Activated CD4-positive, alpha-beta memory T cell treated with anti-CD3 and anti-CD28 coated beads, Interleukin-2, amount 10 ng/mL, durations not matched to agents 7 days and 5 days (primary cell): ENCODE measurements around the gene GPRIN2. TPM values are rescaled to one million over a fixed set of nuclear protein-coding genes. Genes with fewer than 3 reads are reported as not detected.
"Not testable (repeated sequence)": the region's sequence is repeated elsewhere in the genome, so short reads cannot be mapped to it uniquely, and the experiment has no call there.

Source experiments
- CTCF ChIA-PET: fragments of 350-600 bp; sonication (Branson Sonifier 250); formaldehyde crosslinking; loops from one replicate; lab custom pipeline; 2021; ENCODE audit warnings: antibody characterized with exemption, inconsistent platforms; lab: Charles Lee
- POLR2A ChIA-PET: fragments of 350-600 bp; sonication (Branson Sonifier 250); formaldehyde crosslinking; loops from one replicate; lab custom pipeline; 2021; ENCODE audit warnings: antibody characterized with exemption; lab: Charles Lee
- DNase-seq: peaks from one replicate; pipeline ENCODE4 v3.0.0-alpha.2; 2020
- H3K27ac Mint-ChIP-seq: one replicate; pipeline ENCODE4 v1.8.0; 2021; ENCODE audit warnings: mild to moderate bottlenecking, mixed read lengths
- H3K27me3 Mint-ChIP-seq: one replicate; pipeline ENCODE4 v1.8.0; 2021; ENCODE audit warnings: mixed read lengths
- H3K36me3 Mint-ChIP-seq: one replicate; pipeline ENCODE4 v1.8.0; 2021; ENCODE audit warnings: low read depth, mixed read lengths
- H3K4me1 Mint-ChIP-seq: one replicate; pipeline ENCODE4 v1.8.0; 2021; ENCODE audit warnings: mixed read lengths
- H3K4me3 Mint-ChIP-seq: one replicate; pipeline ENCODE4 v1.8.0; 2021; ENCODE audit warnings: mild to moderate bottlenecking, mixed read lengths
- H3K9me3 Mint-ChIP-seq: one replicate; pipeline ENCODE4 v1.8.0; 2021; ENCODE audit warnings: mixed read lengths
- total RNA-seq, 2 experiments: library from RNA; stranded (reverse); gene quantifications; one replicate each; pipeline ENCODE4 v1.2.3, GENCODE V29; 2021

The GPRIN2 gene
- total RNA-seq, 2 experiments from 2014 or later = not detected

DNA sequence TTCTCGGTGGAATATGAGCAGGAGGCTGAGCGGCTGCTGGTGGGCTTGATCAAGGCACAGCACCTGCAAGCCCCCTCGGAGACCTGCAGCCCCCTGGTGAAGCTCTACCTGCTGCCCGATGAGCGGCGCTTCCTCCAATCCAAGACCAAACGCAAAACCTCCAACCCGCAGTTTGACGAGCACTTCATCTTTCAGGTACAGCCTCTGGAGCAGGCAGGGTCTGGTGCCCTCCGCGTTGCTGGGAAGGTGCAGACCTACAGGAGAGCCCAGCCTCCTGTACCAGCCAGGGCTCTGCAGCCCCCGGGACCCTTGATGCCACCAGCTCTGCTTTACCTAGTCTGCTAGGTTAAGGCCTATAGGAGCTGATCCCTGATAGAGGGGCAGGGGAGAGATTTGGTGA, 25.5 kb upstream of the GPRIN2 start:
- H3K36me3 Mint-ChIP-seq, H3K9me3 Mint-ChIP-seq, POLR2A ChIA-PET, H3K27me3 Mint-ChIP-seq, H3K27ac Mint-ChIP-seq, H3K4me3 Mint-ChIP-seq, CTCF ChIA-PET, H3K4me1 Mint-ChIP-seq, DNase-seq: not testable (repeated sequence)

- CTCF ChIA-PET, DNase-seq, POLR2A ChIA-PET, H3K27ac Mint-ChIP-seq, H3K4me3 Mint-ChIP-seq, H3K9me3 Mint-ChIP-seq, H3K36me3 Mint-ChIP-seq, H3K27me3 Mint-ChIP-seq, H3K4me1 Mint-ChIP-seq: not testable (repeated sequence)
Measured at GRCh38 chr10:46579378-46579777, 22.9 kb upstream of the GPRIN2 start.

DNA sequence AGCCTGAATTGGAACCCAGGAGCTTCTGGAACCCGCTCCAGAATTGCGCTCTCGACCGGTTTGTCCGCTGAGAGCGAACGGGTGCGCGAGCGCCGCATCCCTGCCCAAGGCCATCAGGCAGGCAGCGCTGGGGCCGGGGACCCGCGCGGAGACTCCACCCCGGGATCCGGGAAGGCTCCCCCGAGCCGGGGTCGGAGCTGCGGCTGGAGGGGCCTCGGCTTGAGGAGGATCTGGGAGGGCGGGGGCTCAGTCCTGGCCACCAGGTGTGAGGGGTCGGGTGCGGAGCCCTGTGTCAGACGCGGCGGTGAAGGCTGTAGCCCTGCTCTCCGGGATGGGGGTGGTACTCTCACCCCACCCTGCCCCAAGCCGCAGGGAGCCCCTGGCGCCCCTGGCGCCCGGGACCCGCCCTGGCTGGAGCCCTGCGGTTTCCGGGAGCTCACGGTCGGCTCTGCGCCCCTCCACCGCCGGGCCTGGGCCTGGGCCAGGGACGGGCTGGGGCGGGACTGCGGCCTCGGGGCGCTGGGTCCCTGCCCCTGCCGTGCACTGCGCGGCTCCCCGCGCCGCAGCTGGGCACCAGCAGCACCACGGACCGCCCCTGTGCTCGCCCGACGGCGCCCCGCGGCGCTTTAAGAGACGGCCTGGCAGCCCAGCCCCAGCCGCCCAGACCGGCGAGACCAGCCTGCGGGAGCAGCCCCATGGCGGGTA, 22.2 kb upstream of the GPRIN2 start, which contains the start of gene SYT15:
SYT15 (plus strand) TSS at position 655 of the 705 bp plus-strand sequence; CDS start at position 696, 41 bp downstream.
- H3K27ac Mint-ChIP-seq, H3K4me3 Mint-ChIP-seq, POLR2A ChIA-PET, H3K27me3 Mint-ChIP-seq, CTCF ChIA-PET, DNase-seq, H3K4me1 Mint-ChIP-seq, H3K9me3 Mint-ChIP-seq, H3K36me3 Mint-ChIP-seq: not testable (repeated sequence)

- H3K4me1 Mint-ChIP-seq, H3K4me3 Mint-ChIP-seq, DNase-seq, H3K36me3 Mint-ChIP-seq, H3K27me3 Mint-ChIP-seq, CTCF ChIA-PET, POLR2A ChIA-PET, H3K9me3 Mint-ChIP-seq, H3K27ac Mint-ChIP-seq: not testable (repeated sequence)
Measured at GRCh38 chr10:46577624-46578473, 21.4 kb upstream of the GPRIN2 start.

GRCh38 chr10:46573884-46574283, 17.4 kb upstream of the GPRIN2 start:
- CTCF ChIA-PET, H3K4me1 Mint-ChIP-seq: not testable (repeated sequence)

DNA sequence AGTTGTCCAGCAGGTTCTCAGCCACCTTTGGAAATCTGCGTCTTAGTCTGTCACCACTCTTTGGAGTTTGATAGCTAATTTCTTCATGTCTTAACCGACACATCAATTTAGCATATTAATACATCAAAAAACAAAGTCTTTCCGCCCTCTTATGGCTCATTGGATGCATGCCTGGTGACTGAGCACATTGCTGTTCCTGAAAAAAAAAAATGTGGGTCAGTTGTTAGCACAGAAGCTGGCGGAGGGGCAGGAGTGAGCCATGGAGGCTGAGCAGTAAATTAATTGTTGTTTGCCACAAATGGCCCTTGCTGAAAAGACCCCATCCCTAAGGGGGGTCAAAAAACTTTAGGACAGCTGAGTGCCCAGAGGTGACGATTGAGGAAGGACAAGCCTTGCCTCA, 16.9 kb upstream of the GPRIN2 start:
- CTCF ChIA-PET, POLR2A ChIA-PET, H3K36me3 Mint-ChIP-seq, H3K27ac Mint-ChIP-seq, H3K4me1 Mint-ChIP-seq, H3K4me3 Mint-ChIP-seq, H3K9me3 Mint-ChIP-seq, H3K27me3 Mint-ChIP-seq, DNase-seq: not testable (repeated sequence)

More at GRCh38 chr10:46573884-46574283, 17.4 kb upstream of the GPRIN2 start:
- POLR2A ChIA-PET, H3K36me3 Mint-ChIP-seq, H3K27me3 Mint-ChIP-seq, H3K4me3 Mint-ChIP-seq, DNase-seq, H3K9me3 Mint-ChIP-seq, H3K27ac Mint-ChIP-seq: not testable (repeated sequence)

DNA sequence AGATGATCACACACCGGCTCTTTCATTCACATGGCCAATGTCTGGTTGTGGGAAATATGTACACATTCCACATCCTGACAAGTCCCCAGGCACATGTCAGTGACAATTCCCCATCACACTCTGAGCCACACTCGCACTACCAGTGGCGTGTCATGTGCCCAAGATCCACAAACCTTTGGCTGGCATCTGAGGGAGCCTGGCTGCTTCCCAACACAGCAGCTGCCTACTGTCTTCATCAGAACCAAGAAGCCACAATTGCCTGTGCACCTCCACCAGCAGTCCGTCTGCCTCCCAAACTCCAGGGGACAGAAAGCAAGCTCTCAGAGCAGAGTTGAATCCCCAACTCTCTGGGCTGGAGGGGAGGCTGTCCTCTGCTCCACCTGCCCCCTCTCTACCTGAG, 16.3 kb upstream of the GPRIN2 start:
- H3K27ac Mint-ChIP-seq, POLR2A ChIA-PET, H3K36me3 Mint-ChIP-seq, H3K4me1 Mint-ChIP-seq, H3K4me3 Mint-ChIP-seq, DNase-seq, CTCF ChIA-PET, H3K9me3 Mint-ChIP-seq, H3K27me3 Mint-ChIP-seq: not testable (repeated sequence)

GRCh38 chr10:46570655-46571054, 14.2 kb upstream of the GPRIN2 start:
- DNase-seq, H3K9me3 Mint-ChIP-seq, H3K4me3 Mint-ChIP-seq, H3K27ac Mint-ChIP-seq, H3K4me1 Mint-ChIP-seq, H3K27me3 Mint-ChIP-seq, POLR2A ChIA-PET, CTCF ChIA-PET, H3K36me3 Mint-ChIP-seq: not testable (repeated sequence)

DNA sequence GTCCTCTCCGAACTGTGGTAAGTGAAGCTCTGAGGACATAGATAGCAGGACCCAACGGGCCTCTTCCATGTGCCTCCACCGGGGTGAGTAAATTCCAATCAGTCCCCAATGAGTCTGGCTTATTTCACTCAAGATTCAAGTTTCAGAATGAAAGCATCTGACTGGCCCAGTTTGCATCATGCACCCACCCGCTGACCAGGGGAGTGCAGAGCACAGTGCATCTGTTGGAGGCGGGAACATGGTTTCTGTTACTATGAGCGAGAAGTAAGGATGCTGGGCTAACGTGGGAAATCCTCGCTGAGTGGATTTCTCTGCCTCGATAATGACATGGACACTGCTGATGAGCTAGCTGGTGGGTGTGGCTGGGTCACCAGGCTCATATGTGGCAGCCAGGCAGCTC, 10.7 kb upstream of the GPRIN2 start:
- H3K9me3 Mint-ChIP-seq, CTCF ChIA-PET: not testable (repeated sequence)

GRCh38 chr10:46565591-46566332, 9.3 kb upstream of the GPRIN2 start:
- POLR2A ChIA-PET, H3K4me3 Mint-ChIP-seq, H3K9me3 Mint-ChIP-seq, CTCF ChIA-PET, H3K27ac Mint-ChIP-seq, H3K4me1 Mint-ChIP-seq, H3K27me3 Mint-ChIP-seq, H3K36me3 Mint-ChIP-seq: not testable (repeated sequence)
- DNase-seq = peak; percentile 62

More for the DNA sequence above, 10.7 kb upstream of the GPRIN2 start:
- H3K4me3 Mint-ChIP-seq, H3K27me3 Mint-ChIP-seq, H3K4me1 Mint-ChIP-seq, H3K36me3 Mint-ChIP-seq, H3K27ac Mint-ChIP-seq, DNase-seq, POLR2A ChIA-PET: not testable (repeated sequence)

- peaks cover 2% of the 10 kb centered on the region for H3K4me1 Mint-ChIP-seq
Measured at GRCh38 chr10:46560952-46561351, 4.5 kb upstream of the GPRIN2 start.

DNA sequence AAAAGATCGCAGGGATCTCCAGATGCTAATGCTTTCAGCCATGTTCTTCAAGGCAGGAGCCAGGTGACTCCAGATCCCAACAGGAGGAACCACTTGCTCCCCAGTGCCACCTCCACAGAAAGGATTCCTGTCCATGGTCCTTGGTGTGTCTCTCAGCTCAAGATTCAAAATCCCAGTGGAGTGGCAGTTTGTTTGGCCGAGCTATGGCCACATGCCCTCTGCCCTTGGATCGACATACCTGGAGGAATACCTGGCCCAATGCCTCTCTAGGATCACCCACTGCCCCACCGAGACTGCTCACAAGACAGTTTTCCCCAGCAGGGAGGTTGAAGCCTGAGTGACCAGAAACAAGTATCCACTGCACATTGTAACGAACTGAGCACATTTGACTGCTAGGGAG, 3.9 kb upstream of the GPRIN2 start:
- Mint-ChIP-seq H3K4me1 (peaks cover 2% of the 10 kb centered on the region), H3K36me3 (no peaks in the 10 kb centered on the region), H3K27me3 (no peaks in the 10 kb centered on the region), H3K4me3 (no peak overlapping the region), H3K9me3 (no peaks in the 10 kb centered on the region), H3K27ac (no peak overlapping the region)
- DNase-seq = no peak
- ChIA-PET CTCF (interaction anchor here (0.8 kb wide), 1 partner anchor 9 kb away, joined by 3 read pairs; no protein-coding TSS in a partner anchor), POLR2A (no interaction called here)

More at GRCh38 chr10:46560952-46561351, 4.5 kb upstream of the GPRIN2 start:
- Mint-ChIP-seq H3K36me3 (no peaks in the 10 kb centered on the region), H3K4me3 (no peak overlapping the region), H3K27ac (no peak overlapping the region), H3K9me3 (no peaks in the 10 kb centered on the region), H3K27me3 (peaks cover 2% of the 10 kb centered on the region)
- no peak for DNase-seq
- ChIA-PET POLR2A (no interaction called here), CTCF (interaction anchor here (0.8 kb wide), 1 partner anchor 9 kb away, joined by 3 read pairs; no protein-coding TSS in a partner anchor)

DNA sequence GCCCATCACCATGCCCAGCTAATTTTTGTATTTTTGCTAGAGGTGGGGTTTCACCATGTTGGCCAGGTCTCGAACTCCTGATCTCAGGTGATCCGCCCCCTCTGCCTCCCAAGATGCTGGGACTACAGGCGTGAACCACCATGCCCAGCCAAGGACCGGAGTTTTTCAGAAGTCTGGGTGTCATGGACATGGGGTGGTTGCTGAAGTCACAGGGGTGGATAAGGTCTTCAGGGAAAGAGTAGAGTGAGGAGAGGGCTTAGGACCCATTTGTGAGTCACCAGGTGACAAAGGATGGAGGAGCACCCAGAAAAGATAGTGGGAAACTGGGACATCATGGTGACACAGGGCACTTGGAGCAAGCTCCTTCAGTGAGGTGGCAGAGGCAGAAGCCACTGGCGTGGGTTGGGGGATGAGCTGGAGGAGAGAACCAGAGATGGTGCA, 2.8 kb upstream of the GPRIN2 start:
- Mint-ChIP-seq H3K9me3 (no peaks in the 10 kb centered on the region), H3K4me3 (no peak overlapping the region), H3K27me3 (no peaks in the 10 kb centered on the region), H3K27ac (no peak overlapping the region), H3K36me3 (no peaks in the 10 kb centered on the region), H3K4me1 (peaks cover 2% of the 10 kb centered on the region)
- CTCF ChIA-PET = no interaction called here
- POLR2A ChIA-PET = no interaction called here
- no peak for DNase-seq
